ENCODE data around the gene DSC1. TPM values are rescaled to one million over a fixed set of nuclear protein-coding genes. Genes with fewer than 3 reads are reported as not detected.

Gene DSC1
- total RNA-seq, 2 donors from 2014 or later = 0.41 TPM; not detected in 1

GRCh38 chr18:31171144-31171839 lies 8.6 kb upstream of the DSC1 start:
- ATAC-seq (ENCODE audit: insufficient number of reproducible peaks, low FRiP score, low read depth) (no peak), DNase-seq (ENCODE audit: low spot score) (no peak)
- Histone ChIP-seq H3K27ac (no peak overlapping the region), H3K27me3 (replicated peaks; ENCODE audit: insufficient read depth) (no peaks in the 10 kb centered on the region), H3K9me3 (no peaks in the 10 kb centered on the region), H3K4me3 (no peak overlapping the region), H3K36me3 (no peaks in the 10 kb centered on the region), H3K4me1 (ENCODE audit: control insufficient read depth in 1 of 2, low read depth in 2 of 2) (no peaks in the 10 kb centered on the region)
- TF ChIP-seq CTCF (IDR thresholded peaks at IDR 0.05) = no peak

- DNase-seq (ENCODE audit: low spot score) = no peak
- Histone ChIP-seq H3K4me1 (ENCODE audit: control insufficient read depth in 1 of 2, low read depth in 2 of 2) (no peaks in the 10 kb centered on the region), H3K27ac (no peak overlapping the region), H3K36me3 (no peaks in the 10 kb centered on the region), H3K27me3 (replicated peaks; ENCODE audit: insufficient read depth) (no peaks in the 10 kb centered on the region), H3K9me3 (no peaks in the 10 kb centered on the region), H3K4me3 (no peak overlapping the region)
- ATAC-seq (ENCODE audit: insufficient number of reproducible peaks, low FRiP score, low read depth) = no peak
- no peak for TF ChIP-seq CTCF (IDR thresholded peaks at IDR 0.05)
These were observed 7.7 kb upstream of the DSC1 start for GRCh38 chr18:31170335-31170734.

- Histone ChIP-seq H3K36me3 (no peaks in the 10 kb centered on the region), H3K4me3 (no peak overlapping the region), H3K27ac (no peak overlapping the region), H3K4me1 (ENCODE audit: control insufficient read depth in 1 of 2, low read depth in 2 of 2) (no peaks in the 10 kb centered on the region), H3K9me3 (no peaks in the 10 kb centered on the region), H3K27me3 (replicated peaks; ENCODE audit: insufficient read depth) (no peaks in the 10 kb centered on the region)
- no peak for ATAC-seq (ENCODE audit: insufficient number of reproducible peaks, low FRiP score, low read depth)
- no peak for DNase-seq (ENCODE audit: low spot score)
- no peak for TF ChIP-seq CTCF (IDR thresholded peaks at IDR 0.05)
These were observed 250 bp downstream of the DSC1 start for GRCh38 chr18:31162419-31162793.

- DNase-seq (ENCODE audit: low spot score) = no peak
- no peaks in the 10 kb centered on the region for H3K9me3 ChIP-seq
- TF ChIP-seq CTCF (IDR thresholded peaks at IDR 0.05) = no peak
- H3K27me3 ChIP-seq (replicated peaks; ENCODE audit: insufficient read depth) = no peaks in the 10 kb centered on the region
- H3K4me1 ChIP-seq (ENCODE audit: control insufficient read depth in 1 of 2, low read depth in 2 of 2) = no peaks in the 10 kb centered on the region
- no peak for ATAC-seq (ENCODE audit: insufficient number of reproducible peaks, low FRiP score, low read depth)
- no peak overlapping the region for H3K27ac ChIP-seq
- H3K36me3 ChIP-seq = no peaks in the 10 kb centered on the region
- no peak overlapping the region for H3K4me3 ChIP-seq
These were observed 768 bp downstream of the DSC1 start for GRCh38 chr18:31161757-31162418.

- no peak overlapping the region for H3K4me3 ChIP-seq
- DNase-seq (ENCODE audit: low spot score) (no peak), ATAC-seq (ENCODE audit: insufficient number of reproducible peaks, low FRiP score, low read depth) (no peak)
- no peaks in the 10 kb centered on the region for H3K4me1 ChIP-seq (ENCODE audit: control insufficient read depth in 1 of 2, low read depth in 2 of 2)
- TF ChIP-seq CTCF (IDR thresholded peaks at IDR 0.05) = no peak
- no peak overlapping the region for H3K27ac ChIP-seq
- no peaks in the 10 kb centered on the region for H3K27me3 ChIP-seq (replicated peaks; ENCODE audit: insufficient read depth)
- no peaks in the 10 kb centered on the region for H3K9me3 ChIP-seq
- H3K36me3 ChIP-seq = no peaks in the 10 kb centered on the region
These were observed 5.6 kb downstream of the DSC1 start for GRCh38 chr18:31156821-31157763.
